ENCODE data around the gene SYT3.

- TF ChIP-seq CTCF (IDR thresholded peaks at IDR 0.05) (no peak), REST (IDR thresholded peaks at IDR 0.05; ENCODE audit: insufficient read depth in 1 of 2, low read depth in 2 of 2, low read length in 1 of 2) (no peak), SIN3A (IDR thresholded peaks at IDR 0.05; ENCODE audit: borderline replicate concordance, insufficient read depth, low read depth, low read length) (no peak), POLR2AphosphoS5 (IDR thresholded peaks at IDR 0.05; ENCODE audit: low read depth, low read length) (no peak)
Measured at GRCh38 chr19:50688766-50689165, 49.1 kb upstream of the SYT3 start.
